Measurements from ENCODE around the gene NEDD8.

Gene NEDD8

DNA sequence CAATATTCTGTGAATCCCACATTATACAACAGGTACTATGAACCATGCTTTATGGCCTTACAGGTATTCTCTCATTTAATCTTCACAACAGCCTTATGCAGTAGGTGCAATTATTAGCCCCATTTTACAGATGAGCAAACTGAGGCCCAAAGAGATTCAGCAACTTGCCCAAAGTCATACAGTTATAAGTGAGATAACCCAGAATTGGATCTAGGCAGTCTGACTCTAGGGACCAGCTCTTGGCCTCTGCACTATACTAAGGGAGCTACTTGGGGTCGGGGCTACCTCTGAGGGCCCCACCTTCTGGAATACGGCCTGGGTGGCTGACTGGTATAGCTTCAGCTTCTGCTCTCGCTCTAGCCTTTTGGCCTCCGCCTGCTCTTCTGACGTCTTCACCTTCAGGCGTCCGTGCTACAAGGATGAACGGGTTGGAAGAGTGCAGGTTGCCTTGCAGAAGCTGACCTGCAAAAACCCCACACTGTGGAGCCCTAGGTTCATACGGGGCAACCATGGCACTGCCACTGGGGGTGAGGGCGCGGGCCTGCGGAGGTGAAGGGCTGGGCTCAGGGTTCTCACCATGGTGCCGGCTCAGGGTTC, 38.5 kb upstream of the NEDD8 start:
- TF ChIP-seq, protein P1, sequence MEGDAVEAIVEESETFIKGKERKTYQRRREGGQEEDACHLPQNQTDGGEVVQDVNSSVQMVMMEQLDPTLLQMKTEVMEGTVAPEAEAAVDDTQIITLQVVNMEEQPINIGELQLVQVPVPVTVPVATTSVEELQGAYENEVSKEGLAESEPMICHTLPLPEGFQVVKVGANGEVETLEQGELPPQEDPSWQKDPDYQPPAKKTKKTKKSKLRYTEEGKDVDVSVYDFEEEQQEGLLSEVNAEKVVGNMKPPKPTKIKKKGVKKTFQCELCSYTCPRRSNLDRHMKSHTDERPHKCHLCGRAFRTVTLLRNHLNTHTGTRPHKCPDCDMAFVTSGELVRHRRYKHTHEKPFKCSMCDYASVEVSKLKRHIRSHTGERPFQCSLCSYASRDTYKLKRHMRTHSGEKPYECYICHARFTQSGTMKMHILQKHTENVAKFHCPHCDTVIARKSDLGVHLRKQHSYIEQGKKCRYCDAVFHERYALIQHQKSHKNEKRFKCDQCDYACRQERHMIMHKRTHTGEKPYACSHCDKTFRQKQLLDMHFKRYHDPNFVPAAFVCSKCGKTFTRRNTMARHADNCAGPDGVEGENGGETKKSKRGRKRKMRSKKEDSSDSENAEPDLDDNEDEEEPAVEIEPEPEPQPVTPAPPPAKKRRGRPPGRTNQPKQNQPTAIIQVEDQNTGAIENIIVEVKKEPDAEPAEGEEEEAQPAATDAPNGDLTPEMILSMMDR (IDR thresholded peaks at IDR 0.05; ENCODE audit: insufficient read depth, missing control alignments) = no peak
- DNase-seq (ENCODE audit: insufficient read length, low spot score) = no peak
- FAIRE-seq = no peak

- no peak for DNase-seq (ENCODE audit: insufficient read length, low spot score)
- FAIRE-seq = no peak
- TF ChIP-seq, protein P1 (IDR thresholded peaks at IDR 0.05; ENCODE audit: insufficient read depth, missing control alignments) = no peak
Observed at GRCh38 chr14:24269910-24270536, 37.9 kb upstream of the NEDD8 start.

DNA sequence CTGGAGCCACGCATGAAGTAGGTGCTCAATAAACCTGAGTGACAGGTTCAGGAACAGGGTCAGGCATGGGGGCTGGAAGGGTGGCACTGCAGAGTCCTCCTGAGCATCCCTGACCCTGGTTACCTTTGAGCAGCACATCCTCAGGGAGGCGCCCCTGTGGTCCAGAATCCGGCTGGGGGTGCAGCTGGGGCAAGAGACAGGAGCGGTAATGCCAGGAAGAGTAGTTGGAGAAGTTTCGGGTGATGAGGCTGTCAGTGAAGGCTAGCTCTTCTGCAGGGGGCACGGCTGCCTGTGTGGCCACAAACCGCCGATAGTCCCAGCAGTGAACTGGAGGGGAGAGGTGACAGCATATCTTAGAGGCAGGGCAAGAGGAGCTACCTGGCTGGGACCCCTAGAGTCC, 37.2 kb upstream of the NEDD8 start:
- DNase-seq (ENCODE audit: insufficient read length, low spot score) (no peak), FAIRE-seq (no peak)
- TF ChIP-seq, protein P1 (IDR thresholded peaks at IDR 0.05; ENCODE audit: insufficient read depth, missing control alignments) = no peak

GRCh38 chr14:24268225-24268624, 36.1 kb upstream of the NEDD8 start:
- FAIRE-seq (no peak), DNase-seq (ENCODE audit: insufficient read length, low spot score) (no peak)
- TF ChIP-seq, protein P1 (IDR thresholded peaks at IDR 0.05; ENCODE audit: insufficient read depth, missing control alignments) = no peak

DNA sequence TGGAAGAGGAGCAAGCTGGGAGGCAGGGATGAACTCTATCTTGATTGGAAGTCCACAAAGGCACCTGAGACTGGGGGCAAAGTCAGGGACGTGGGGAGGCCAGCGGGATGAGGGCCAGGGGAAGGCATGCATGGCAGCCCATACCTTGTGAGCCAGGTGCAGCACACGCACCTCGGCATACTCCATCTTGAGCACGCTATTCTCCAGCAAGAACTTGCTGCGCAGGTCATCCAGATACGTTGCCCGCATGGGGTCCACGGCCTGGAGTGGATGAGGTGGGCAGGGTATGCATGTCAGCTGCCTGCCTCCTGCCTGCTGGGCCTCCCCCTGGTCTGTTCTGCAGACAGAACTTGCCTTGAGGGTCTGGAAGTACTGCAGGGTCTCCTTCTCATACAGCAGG, 35.3 kb upstream of the NEDD8 start:
- TF ChIP-seq, protein P1 (IDR thresholded peaks at IDR 0.05; ENCODE audit: insufficient read depth, missing control alignments) = no peak
- FAIRE-seq = no peak
- no peak for DNase-seq (ENCODE audit: insufficient read length, low spot score)

GRCh38 chr14:24266344-24267244, 34.4 kb upstream of the NEDD8 start:
- TF ChIP-seq, protein P1 (IDR thresholded peaks at IDR 0.05; ENCODE audit: insufficient read depth, missing control alignments) = no peak
- DNase-seq (ENCODE audit: insufficient read length, low spot score) (no peak), FAIRE-seq (no peak)

All from D721Med (cell line).